IMR-90 (cell line): ENCODE data around the gene SRRM2.

Source experiments
- POLR2A ChIP-seq: IDR thresholded peaks from 2 replicates; pipeline ENCODE4 v1.6.1; 2012; ENCODE audit warnings: mild to moderate bottlenecking, low read depth, low read length
- TF ChIP-seq, protein P1 (sequence below): conservative IDR thresholded peaks from 2 replicates; pipeline ENCODE4 v1.5.1; 2012; ENCODE audit warnings: mild to moderate bottlenecking, low read depth, low read length, improper control_type of control experiment

GRCh38 chr16:2713523-2713922, 38.9 kb upstream of the SRRM2 start:
- TF ChIP-seq, protein P1, sequence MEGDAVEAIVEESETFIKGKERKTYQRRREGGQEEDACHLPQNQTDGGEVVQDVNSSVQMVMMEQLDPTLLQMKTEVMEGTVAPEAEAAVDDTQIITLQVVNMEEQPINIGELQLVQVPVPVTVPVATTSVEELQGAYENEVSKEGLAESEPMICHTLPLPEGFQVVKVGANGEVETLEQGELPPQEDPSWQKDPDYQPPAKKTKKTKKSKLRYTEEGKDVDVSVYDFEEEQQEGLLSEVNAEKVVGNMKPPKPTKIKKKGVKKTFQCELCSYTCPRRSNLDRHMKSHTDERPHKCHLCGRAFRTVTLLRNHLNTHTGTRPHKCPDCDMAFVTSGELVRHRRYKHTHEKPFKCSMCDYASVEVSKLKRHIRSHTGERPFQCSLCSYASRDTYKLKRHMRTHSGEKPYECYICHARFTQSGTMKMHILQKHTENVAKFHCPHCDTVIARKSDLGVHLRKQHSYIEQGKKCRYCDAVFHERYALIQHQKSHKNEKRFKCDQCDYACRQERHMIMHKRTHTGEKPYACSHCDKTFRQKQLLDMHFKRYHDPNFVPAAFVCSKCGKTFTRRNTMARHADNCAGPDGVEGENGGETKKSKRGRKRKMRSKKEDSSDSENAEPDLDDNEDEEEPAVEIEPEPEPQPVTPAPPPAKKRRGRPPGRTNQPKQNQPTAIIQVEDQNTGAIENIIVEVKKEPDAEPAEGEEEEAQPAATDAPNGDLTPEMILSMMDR: no peak
- TF ChIP-seq POLR2A: no peak
